NCI-H146 (cell line): Measurements from ENCODE around the gene C9orf43.
"Not testable (repeated sequence)": the region's sequence is repeated elsewhere in the genome, so short reads cannot be mapped to it uniquely, and the experiment has no call there.

Experiments
- DNase-seq: peaks from one replicate; lab custom pipeline; 2025; lab: John Stamatoyannopoulos, UW

Gene C9orf43

DNA sequence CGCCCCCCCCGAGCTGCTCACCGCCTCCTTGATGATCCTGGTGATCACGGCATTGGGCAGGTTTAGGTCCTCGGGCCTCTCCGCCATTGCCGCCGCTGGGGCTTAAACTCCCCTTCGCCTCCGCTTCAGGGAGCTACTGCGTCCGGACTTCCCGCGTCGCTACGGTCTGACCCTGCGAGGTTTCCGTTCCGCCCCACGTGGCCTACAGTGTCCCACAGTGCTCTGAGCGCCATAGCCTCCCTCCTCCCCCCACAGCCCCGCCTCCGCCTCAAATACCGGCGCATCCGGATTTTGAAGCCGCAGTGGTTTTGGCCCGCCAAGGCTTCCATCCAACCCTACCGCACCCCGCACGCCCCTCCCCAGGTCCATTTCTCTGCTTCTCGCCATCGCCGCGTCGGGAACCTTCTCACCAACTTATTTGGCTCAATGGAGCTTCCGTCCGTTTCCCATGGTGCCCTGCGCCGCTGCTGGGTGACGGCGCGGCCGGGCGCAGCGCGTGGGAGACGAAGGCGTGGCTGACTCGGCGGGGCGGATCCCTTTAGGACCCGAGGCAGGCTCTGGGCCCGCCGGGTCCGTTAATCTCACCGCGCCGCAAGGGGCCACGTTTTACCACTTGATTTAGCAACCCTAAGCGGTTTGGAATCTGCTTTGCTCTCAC, at the start of gene C9orf43, which contains the start of gene POLE3:
TSS of gene C9orf43 (plus strand) at position 541 of the 658 bp plus-strand sequence. CDS start 2,747 bp downstream, outside the sequence.
TSS of gene POLE3 (minus strand) at position 469 of the 658 bp plus-strand sequence. CDS start at position 87, 382 bp downstream.
- peak; percentile 92 for DNase-seq

DNA sequence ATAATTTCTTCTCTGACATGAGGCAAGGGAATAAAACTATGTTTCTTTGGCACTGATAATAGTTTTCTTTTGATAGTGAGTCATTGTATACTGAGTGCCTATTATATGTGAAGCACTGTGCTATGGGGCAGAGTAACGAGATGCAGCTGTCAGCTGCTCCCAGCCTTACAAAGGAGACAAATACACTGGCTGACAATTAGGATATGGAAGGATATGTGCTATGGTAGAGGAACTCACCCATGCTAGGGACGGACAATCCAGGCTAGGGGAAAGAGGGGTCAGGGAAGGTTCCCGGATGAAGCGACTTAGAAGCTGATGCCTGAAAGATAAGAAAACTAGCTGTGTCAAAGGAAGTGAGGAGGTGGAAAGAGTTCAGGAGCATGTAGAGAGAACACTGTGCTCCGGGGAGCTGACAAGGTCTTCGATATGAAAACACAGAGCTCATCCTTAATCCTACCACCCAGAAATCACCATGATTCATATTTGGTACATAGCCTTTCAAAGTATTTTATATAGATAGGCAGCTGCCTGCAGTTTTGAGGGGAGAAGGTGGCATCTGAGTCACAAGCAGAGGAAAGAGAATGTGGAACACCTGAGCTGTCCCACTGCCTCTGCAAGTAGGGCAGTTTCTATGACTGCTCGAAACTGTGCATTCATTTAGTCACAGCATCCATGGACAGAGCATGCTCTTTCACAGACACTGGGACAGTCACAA, 49.1 kb upstream of the C9orf43 start:
- no peak for DNase-seq

DNA sequence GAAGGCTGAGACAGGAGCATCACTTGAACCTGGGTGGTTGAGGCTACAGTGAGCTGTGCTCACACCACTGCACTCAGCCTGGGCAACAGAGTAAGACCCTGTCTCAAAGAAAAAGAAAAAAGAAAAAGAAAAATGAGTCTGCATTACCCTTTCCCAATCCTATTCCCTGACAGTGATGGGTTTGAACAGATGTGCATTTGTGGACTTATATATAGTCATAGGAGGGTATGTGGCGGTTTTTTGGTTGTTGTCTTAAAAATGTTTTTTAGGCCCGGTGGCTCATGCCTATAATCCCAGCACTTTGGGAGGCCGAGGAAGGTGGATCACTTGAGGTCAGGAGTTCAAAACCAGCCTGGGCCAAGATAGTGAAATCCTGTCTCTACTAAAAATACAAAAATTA, 47.2 kb upstream of the C9orf43 start:
- no peak for DNase-seq

DNA sequence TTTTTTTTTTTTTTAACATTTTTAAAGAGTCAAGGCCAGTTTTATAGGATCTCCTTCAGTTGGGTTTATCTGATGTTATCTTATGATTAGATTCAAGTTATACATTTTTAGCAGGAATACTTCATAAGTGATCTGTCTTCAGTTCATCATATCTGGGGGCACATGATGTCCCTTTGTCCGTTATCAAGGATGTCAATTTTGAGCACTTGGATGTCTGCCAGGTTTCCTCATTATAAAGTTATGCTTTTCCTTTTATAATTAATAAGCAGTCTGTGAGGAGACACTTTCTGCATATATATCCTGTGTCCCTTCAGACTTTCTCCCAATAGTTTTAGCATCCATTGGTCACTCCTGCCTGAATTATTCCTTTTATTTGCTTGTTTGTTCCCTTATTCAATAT, 45.6 kb upstream of the C9orf43 start:
- no peak for DNase-seq

GRCh38 chr9:113365652-113366051, 44.9 kb upstream of the C9orf43 start:
- DNase-seq, result not testable (repeated sequence)

DNA sequence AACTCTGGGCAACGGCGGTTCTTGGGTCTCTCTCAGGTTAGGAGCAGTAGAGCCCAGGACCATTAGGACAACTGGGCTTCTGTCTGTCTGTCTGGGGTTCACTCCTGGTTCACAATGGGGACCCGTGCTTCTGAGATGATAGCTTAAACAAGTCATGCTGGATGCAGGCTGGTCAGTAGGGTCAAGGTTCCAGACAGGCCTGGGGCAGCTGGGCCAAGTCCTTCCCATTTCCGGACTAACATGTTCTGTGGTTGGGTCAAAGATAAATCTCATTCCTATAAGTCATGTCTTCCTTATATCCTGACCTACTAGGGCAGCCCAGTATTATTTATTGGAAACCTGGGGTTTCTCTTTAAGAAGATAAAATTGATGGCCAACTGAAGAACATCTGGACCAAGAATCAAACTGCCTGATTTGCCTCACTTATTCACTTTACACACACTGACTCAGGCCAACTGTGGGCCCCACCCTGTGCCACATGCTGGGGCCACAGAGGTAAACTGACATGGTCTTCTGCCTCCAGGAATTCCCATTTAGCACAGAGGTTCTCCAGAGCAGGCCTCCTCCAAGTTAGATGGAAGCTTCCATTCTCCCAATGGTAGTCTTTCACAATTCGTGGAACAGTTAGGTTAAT, 42.1 kb upstream of the C9orf43 start:
- DNase-seq, result no peak

DNA sequence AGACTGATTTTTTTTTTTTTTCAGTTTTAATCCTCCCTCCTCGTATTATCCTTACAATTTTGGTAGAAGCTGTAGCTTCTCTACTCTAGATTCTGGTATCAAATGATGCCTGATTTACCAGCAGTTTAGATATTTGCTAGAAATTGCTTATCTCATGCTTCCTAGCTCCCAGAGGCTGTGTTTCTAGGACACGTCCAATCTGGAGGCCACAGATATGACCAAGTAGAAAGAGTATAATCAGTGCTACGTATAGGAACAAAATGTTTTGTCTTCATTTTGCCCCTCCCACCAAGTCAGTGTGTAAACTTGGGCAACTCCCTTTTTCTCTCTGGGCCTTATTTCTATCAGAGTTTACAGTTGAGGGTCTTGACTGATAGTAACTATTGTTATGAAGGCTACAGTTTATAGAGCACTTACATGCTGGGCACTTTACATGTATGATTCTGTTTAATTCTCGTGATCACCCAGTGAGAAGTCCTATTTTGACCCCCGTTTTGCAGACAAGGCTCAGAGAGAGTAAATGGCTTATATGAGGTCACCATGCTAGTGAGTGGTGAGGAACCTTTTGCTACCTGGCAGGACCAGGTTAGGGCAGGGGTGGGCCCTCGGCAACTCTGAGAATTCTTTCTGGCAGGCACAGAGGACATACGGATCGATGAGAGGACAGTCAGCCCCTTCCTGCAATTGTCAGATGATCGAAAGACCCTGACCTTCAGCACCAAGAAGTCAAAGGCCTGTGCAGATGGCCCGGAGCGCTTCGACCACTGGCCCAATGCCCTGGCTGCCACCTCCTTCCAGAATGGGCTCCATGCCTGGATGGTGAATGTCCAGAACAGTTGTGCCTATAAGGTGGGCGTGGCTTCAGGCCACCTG, 41.3 kb upstream of the C9orf43 start:
- DNase-seq, result no peak

DNA sequence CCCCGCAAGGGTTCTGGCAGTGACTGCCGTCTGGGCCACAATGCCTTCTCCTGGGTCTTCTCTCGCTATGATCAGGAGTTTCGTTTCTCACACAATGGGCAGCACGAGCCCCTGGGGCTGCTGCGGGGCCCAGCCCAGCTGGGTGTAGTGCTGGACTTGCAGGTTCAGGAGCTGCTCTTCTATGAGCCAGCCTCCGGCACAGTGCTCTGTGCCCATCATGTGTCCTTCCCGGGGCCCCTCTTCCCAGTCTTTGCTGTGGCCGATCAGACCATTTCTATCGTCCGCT, 40.7 kb upstream of the C9orf43 start:
- DNase-seq, result no peak

DNA sequence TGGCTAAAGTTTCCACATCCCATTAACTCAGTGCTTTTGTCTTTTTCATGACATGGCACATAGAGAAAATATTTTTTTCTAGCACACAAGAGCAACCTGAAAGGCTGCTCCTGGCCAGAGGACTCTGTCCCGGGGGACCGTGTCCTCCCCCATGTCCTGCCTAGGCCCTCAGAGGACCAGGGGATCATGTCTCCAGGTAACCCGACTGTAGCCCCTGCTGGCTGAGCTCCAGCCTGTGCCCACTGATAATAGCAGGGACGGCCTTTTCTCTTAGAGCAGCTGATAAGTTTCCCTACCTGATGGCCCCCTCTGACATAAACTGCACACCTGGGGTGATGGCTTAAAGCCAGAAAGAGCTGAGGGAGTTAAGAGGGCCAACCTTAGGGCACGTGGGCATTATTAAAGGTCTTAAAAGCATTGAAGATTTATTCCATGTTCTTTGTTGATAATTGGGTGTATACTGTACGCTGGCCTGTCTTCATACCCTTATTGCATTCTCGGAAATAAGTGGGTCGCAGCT, 39.7 kb upstream of the C9orf43 start:
- DNase-seq, result no peak

DNA sequence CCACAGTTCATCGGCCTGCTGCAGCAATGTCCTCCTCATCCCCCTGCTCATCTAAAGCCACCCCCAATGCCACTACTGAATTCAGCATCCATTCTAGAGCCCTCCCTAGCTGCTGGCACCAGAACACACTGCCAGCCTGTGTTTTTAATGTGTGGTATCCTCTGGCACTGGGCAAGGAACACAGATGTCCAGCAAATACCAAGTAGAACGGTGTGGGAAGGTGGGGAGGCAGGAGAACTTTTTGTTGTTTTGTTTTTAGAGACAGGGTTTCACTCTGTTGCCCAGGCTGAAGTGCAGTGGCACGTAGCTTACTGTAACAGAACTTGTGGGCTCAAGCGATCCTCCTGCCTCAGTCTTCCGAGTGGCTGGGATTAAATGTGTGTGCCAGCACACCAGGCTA, 38.5 kb upstream of the C9orf43 start:
- DNase-seq, result no peak

- no peak for DNase-seq
Observed at GRCh38 chr9:113373256-113373655, 37.3 kb upstream of the C9orf43 start.

DNA sequence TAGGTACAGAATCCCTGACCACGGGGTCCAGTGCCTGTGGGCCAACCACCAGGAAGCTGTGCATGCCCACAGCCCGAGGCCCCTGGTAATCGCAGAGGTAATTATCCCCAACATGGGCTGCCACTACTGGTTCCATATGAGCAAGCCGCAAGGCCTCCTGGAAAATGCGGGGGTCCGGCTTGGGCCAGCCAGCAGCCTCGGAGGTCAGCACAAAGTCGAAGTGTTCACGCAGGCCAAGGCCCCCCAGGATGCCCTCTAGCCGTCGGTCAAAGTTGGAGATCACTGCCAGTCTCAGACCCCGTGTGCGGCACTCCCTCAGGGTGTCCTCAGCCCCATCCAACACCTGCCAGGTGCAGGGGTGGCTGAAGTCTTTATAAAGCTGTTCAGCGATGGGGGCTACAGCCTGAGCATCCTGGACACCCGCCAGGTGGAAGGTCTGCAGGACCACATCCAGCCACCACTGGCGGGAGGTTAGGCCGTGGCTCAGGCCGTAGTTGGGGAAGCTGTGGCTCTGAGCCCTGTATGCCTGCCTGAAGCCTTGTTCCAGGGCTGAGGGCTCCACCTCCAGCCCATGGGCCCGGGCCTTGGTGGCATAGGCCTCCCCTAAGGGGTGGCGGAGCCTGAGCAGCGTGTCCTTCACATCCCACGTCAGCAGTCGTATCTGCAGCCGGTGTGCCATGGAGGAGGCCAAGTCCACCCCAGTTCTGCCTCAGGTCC, 36.7 kb upstream of the C9orf43 start:
- DNase-seq, result no peak

DNA sequence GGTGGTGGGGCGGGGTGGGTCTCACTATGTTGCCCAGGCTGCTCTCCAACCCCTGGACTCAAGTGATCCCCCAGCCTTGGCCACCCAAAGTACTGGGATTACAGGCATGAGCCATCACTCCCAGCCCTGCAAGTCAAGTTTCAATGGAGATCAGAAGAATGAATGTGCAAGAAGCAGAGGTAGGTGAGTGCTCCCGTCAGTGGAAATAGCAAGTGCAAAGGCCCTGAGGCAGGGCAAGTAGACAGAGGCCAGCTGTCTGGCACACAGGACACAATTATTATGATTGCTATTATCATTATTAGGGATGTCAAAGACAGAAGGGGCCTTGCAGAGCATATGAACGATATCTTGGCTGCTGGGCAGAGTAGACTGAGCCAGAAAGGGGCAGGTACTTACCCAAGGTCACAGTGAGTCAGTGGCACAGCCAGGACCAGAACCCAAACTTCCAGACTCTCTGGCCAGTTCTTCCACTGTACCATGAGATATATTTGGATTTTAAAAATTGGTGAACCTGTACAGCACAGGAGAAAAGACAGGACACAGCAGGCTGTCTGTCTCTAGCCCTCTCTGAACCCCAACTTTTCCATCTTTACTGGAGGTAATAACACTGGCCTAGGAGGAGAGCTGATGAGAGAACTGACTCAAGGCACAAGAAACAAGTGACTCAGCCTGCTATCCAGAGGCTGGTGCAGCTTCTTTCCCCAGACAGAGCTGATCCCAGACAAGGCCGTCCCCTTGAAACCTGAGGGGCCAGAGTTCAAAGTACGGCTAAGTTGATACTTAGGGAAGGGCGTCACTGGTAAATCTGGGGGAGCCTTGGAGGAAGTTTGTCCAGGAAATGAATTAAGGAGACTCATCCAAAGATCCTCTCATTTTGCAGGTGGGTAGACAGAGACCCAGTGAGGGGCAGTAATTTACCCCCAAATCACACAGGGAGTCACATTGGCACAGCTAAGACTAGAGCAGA, 35.2 kb upstream of the C9orf43 start:
- no peak for DNase-seq

DNA sequence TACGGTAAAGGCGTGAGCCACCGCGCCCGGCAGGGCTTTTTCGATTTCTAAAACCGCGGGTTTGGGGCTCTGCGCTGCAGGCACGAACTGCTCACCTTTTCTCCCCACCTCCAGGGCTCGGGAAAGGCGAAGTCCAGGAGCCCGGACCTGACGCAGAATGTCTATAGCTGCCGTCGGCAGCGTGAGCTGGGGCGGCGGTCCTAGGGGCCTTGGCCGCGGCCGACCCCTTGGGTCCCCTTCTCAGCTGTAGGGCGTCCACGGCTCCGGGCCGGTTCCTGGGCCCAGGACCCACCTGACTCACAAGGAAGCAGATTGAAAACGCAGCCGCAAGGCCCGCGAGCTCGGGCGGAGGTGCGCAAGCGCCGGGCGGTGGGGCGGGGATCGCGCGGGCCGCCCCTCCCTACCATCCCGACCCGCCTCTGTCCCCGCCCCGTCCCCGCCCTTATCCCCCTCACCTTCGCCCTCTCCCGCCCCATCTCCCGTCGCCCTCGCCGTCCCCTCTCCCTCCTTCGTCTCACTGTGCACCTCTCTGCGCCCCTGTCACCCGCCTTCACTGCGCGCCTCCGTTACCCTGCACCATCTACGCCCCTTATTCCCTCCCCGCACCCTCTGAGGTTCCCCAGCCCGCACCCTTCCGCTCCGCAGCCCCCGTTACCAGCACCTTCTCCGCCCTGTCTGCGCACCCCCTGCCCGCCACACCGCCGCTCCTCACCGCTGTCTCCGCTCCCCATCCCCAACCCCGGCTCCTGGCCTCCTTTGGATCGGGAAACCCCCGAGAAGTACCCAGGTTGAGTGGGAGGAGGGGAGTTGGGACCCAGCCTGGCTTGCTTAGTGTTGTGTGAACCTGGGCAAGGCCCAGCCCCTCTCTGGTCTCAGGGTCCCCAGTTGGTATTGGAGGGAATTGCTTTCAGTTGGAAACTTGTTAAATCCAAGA, 33.6 kb upstream of the C9orf43 start, which contains the start of gene HDHD3:
TSS of gene HDHD3 (minus strand) at position 353 of the 934 bp plus-strand sequence. CDS start 2,632 bp downstream, outside the sequence.
- peak; percentile 81 for DNase-seq

- DNase-seq, result not testable (repeated sequence)
Observed at GRCh38 chr9:113379094-113379828, 31.3 kb upstream of the C9orf43 start.

GRCh38 chr9:113379829-113380210, 30.7 kb upstream of the C9orf43 start:
- DNase-seq, result not testable (repeated sequence)

DNA sequence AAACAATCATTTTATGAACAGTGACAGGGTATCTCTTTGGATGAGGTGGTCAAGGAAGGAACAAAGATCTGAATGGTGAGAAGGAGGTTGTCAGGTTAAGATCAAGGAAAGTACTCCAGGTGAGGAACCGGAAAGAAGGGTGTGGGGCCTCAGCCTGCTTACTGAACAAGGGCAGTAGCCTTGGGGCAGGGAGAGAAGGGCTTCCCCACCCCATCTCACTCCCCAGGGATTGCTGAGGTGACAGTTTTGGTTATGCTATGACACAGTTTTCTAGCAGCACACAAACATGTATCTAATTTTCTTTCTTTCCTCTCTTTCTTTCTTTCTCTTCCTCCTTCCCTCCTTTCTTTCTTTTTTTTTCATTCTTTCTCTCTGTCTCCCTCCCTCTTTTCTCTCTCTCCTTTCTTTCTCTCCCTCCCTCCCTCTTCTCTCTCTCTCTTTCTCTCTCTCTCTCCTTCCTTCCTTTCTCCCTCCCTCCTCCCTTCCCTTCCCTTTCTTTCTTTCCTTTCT, 29.6 kb upstream of the C9orf43 start:
- no peak for DNase-seq

DNA sequence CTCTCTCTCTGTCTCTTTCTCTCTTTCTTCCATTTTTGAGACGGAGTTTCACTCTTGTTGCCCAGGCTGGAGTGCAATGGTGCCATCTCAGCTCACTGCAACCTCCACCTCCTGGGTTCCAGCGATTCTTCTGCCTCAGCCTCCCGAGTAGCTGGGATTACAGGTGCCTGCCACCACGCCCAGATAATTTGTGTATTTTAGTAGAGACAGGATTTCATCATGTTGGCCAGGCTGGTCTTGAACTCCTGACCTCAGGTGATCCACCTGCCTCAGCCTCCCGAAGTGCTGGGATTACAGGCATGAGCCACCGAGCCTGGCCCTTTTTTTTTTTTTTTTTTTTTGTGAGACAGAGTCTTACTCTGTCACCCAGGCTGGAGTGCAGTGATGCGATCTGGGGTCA, 29.1 kb upstream of the C9orf43 start:
- not testable (repeated sequence) for DNase-seq
